Endothelial cell of hepatic sinusoid (primary cell): ENCODE results near the gene OBP2A.

Source experiments
- in situ Hi-C: cut with HindIII; loops from 2 replicates; pipeline ENCODE4 v1.10.0; 2017; ENCODE audit warnings: low sequenced_read_pairs

Gene OBP2A

GRCh38 chr9:135550344-135550918 is 4.5 kb downstream of the OBP2A start:
- in situ Hi-C loops = loop anchor here (5.0 to 10.0 kb wide), 2 partner anchors 48 to 164 kb away; partner anchors contain the start of gene MRPS2

GRCh38 chr9:135551031-135551430 is 5.1 kb downstream of the OBP2A start:
- in situ Hi-C loops = loop anchor here (5.0 to 10.0 kb wide), 2 partner anchors 49 to 164 kb away; partner anchors contain the start of gene MRPS2

- in situ Hi-C loops = loop anchor here (5.0 to 10.0 kb wide), 2 partner anchors 49 to 163 kb away; partner anchors contain the start of gene MRPS2
Measured at GRCh38 chr9:135551456-135551855, 5.5 kb downstream of the OBP2A start.

- in situ Hi-C loops = loop anchor here (5.0 to 10.0 kb wide), 2 partner anchors 50 to 163 kb away; partner anchors contain the start of gene MRPS2
Measured at GRCh38 chr9:135552021-135552697, 6.2 kb downstream of the OBP2A start.

GRCh38 chr9:135552698-135553171 is 6.8 kb downstream of the OBP2A start:
- in situ Hi-C loops = loop anchor here (5.0 to 10.0 kb wide), 2 partner anchors 50 to 162 kb away; partner anchors contain the start of gene MRPS2

- in situ Hi-C loops = loop anchor here (5.0 to 10.0 kb wide), 2 partner anchors 52 to 160 kb away; partner anchors contain the start of gene MRPS2
Measured at GRCh38 chr9:135554718-135555117, 8.8 kb downstream of the OBP2A start.

GRCh38 chr9:135555203-135555602 is 9.3 kb downstream of the OBP2A start:
- in situ Hi-C loops = loop anchor here (10.0 kb wide), 1 partner anchor 160 kb away; no protein-coding TSS in a partner anchor

GRCh38 chr9:135555910-135556309 is 10.0 kb downstream of the OBP2A start:
- in situ Hi-C loops = loop anchor here (10.0 kb wide), 1 partner anchor 159 kb away; no protein-coding TSS in a partner anchor

GRCh38 chr9:135559606-135560005 is 13.7 kb downstream of the OBP2A start:
- in situ Hi-C loops = loop anchor here (10.0 kb wide), 1 partner anchor 155 kb away; no protein-coding TSS in a partner anchor

GRCh38 chr9:135561391-135562234 is 15.7 kb downstream of the OBP2A start, which contains the start of gene PAEP:
Gene PAEP (plus strand): TSS chr9:135561756.
- in situ Hi-C loops = no loop called here

- in situ Hi-C loops = no loop called here
Measured at GRCh38 chr9:135562235-135562745, 16.4 kb downstream of the OBP2A start.

- in situ Hi-C loops = no loop called here
Measured at GRCh38 chr9:135563039-135563476, 17.1 kb downstream of the OBP2A start.

- in situ Hi-C loops = no loop called here
Measured at GRCh38 chr9:135563858-135564257, 17.9 kb downstream of the OBP2A start.

- in situ Hi-C loops = no loop called here
Measured at GRCh38 chr9:135565141-135565628, 19.3 kb downstream of the OBP2A start.

GRCh38 chr9:135565636-135566035 is 19.7 kb downstream of the OBP2A start:
- in situ Hi-C loops = no loop called here

- in situ Hi-C loops = no loop called here
Measured at GRCh38 chr9:135566552-135566951, 20.6 kb downstream of the OBP2A start.

- in situ Hi-C loops = no loop called here
Measured at GRCh38 chr9:135567311-135567710, 21.4 kb downstream of the OBP2A start.

GRCh38 chr9:135568026-135568425 is 22.1 kb downstream of the OBP2A start:
- in situ Hi-C loops = no loop called here

- in situ Hi-C loops = no loop called here
Measured at GRCh38 chr9:135570456-135570855, 24.5 kb downstream of the OBP2A start.

GRCh38 chr9:135572233-135572632 is 26.3 kb downstream of the OBP2A start:
- in situ Hi-C loops = no loop called here
